IMR-90 (cell line): ENCODE results near the gene DCDC2. TPM values are rescaled to one million over a fixed set of nuclear protein-coding genes. Genes with fewer than 3 reads are reported as not detected.
A peak's percentile ranks its signal among the peaks of the same experiment; 100 is the strongest.

Source experiments
- ATAC-seq: fragments of 200-7000 bp; cut with Tn5 transposase; 2 replicates; pipeline ENCODE4 v1.9.1; 2020; ENCODE audit warnings: low read depth, mild to moderate bottlenecking, moderate library complexity
- BruUV-seq: library from RNA; stranded (reverse); fragments of 400-500 nt; replicated peaks from 2 replicates; lab custom pipeline; 2021; lab: Mats Ljungman, UMichigan
- CTCF ChIA-PET: fragments of 300-600 bp; formaldehyde crosslinking; extraction: SDS; loops from one replicate; lab custom pipeline; 2021; ENCODE audit warnings: antibody characterized with exemption; lab: Yijun Ruan, JAX
- POLR2A ChIA-PET: fragments of 300-600 bp; sonication (Branson Sonifier 250); formaldehyde crosslinking; loops from one replicate; lab custom pipeline; 2022; ENCODE audit warnings: antibody characterized with exemption; ENCODE audit not compliant: unreplicated experiment; lab: Charles Lee
- DNase-seq: peaks from one replicate; pipeline ENCODE4 v3.0.0; 2013
- H2AFZ ChIP-seq: replicated peaks from 2 replicates; pipeline ENCODE3; 2013; ENCODE audit warnings: low read length, mild to moderate bottlenecking; ENCODE audit not compliant: poor library complexity
- H2AK5ac ChIP-seq: 2 replicates; pipeline ENCODE4 v1.6.1; 2013; ENCODE audit warnings: low read depth, low read length, inconsistent platforms
- H2AK9ac ChIP-seq: replicated peaks from 2 replicates; pipeline ENCODE3; 2013; ENCODE audit warnings: mild to moderate bottlenecking, low read depth, low read length, moderate library complexity; ENCODE audit not compliant: poor library complexity
- H2BK120ac ChIP-seq: 2 replicates; pipeline ENCODE4 v1.6.1; 2013; ENCODE audit warnings: low read depth, low read length, inconsistent platforms
- H2BK15ac ChIP-seq: 3 replicates; pipeline ENCODE4 v1.6.1; 2013; ENCODE audit warnings: low read depth, low read length, inconsistent platforms
- H2BK20ac ChIP-seq: 2 replicates; pipeline ENCODE4 v1.6.1; 2013; ENCODE audit warnings: low read depth, mild to moderate bottlenecking, inconsistent platforms, low read length, moderate library complexity
- H2BK5ac ChIP-seq: 2 replicates; pipeline ENCODE4 v1.6.1; 2013; ENCODE audit warnings: mild to moderate bottlenecking, low read depth, low read length, inconsistent platforms; ENCODE audit not compliant: poor library complexity, severe bottlenecking
- H3K14ac ChIP-seq: replicated peaks from 2 replicates; pipeline ENCODE4 v1.6.1; 2013; ENCODE audit warnings: low read depth, low read length, inconsistent platforms
- H3K18ac ChIP-seq: 2 replicates; pipeline ENCODE4 v1.6.1; 2013; ENCODE audit warnings: low read depth, low read length, control low read depth
- H3K23ac ChIP-seq: 2 replicates; pipeline ENCODE4 v1.6.1; 2013; ENCODE audit warnings: low read depth, low read length, inconsistent platforms
- H3K27ac ChIP-seq: 2 replicates; pipeline ENCODE4 v1.5.1; 2013; ENCODE audit warnings: mild to moderate bottlenecking, control low read depth, low read length; ENCODE audit not compliant: insufficient read depth
- H3K27me3 ChIP-seq: 2 replicates; pipeline ENCODE4 v1.6.1; 2013; ENCODE audit warnings: low read length; ENCODE audit not compliant: control insufficient read depth, insufficient read depth
- H3K36me3 ChIP-seq: 2 replicates; pipeline ENCODE4 v1.6.1; 2013; ENCODE audit warnings: low read length, mixed read lengths; ENCODE audit not compliant: control insufficient read depth, insufficient read depth
- H3K4ac ChIP-seq: 2 replicates; pipeline ENCODE4 v1.6.1; 2013; ENCODE audit warnings: low read depth, low read length, inconsistent platforms
- H3K4me1 ChIP-seq: 2 replicates; pipeline ENCODE4 v1.6.1; 2013; ENCODE audit warnings: low read length, mixed read lengths; ENCODE audit not compliant: control insufficient read depth, insufficient read depth
- H3K4me2 ChIP-seq: 2 replicates; pipeline ENCODE4 v1.6.1; 2013; ENCODE audit warnings: low read depth, mild to moderate bottlenecking, control low read depth, low read length, moderate library complexity
- H3K4me3 ChIP-seq: 2 replicates; pipeline ENCODE4 v1.5.1; 2013; ENCODE audit warnings: low read depth, mild to moderate bottlenecking, control low read depth, low read length, moderate library complexity; ENCODE audit not compliant: insufficient read depth
- H3K56ac ChIP-seq: 2 replicates; pipeline ENCODE4 v1.6.1; 2013; ENCODE audit warnings: low read length, inconsistent platforms; ENCODE audit not compliant: insufficient read depth; ENCODE audit errors: extremely low read depth
- H3K79me1 ChIP-seq, 2 experiments: 2 replicates each; pipeline ENCODE4 v1.6.1; 2013; ENCODE audit warnings: low read length in 2 of 2, inconsistent platforms in 1 of 2, low read depth in 1 of 2
- H3K9ac ChIP-seq: 2 replicates; pipeline ENCODE4 v1.6.1; 2013; ENCODE audit warnings: low read depth, low read length, control low read depth
- H3K9me1 ChIP-seq: 2 replicates; pipeline ENCODE4 v1.6.1; 2013; ENCODE audit warnings: low read length, inconsistent platforms; ENCODE audit not compliant: insufficient read depth
- H3K9me3 ChIP-seq: 2 replicates; pipeline ENCODE4 v1.6.1; 2013; ENCODE audit warnings: low read length; ENCODE audit not compliant: control insufficient read depth, insufficient read depth
- H4K20me1 ChIP-seq: 2 replicates; pipeline ENCODE4 v1.6.1; 2013; ENCODE audit warnings: low read length, inconsistent platforms; ENCODE audit not compliant: insufficient read depth
- H4K5ac ChIP-seq: 2 replicates; pipeline ENCODE4 v1.6.1; 2013; ENCODE audit warnings: mild to moderate bottlenecking, low read depth, low read length, control low read depth
- H4K8ac ChIP-seq, 2 experiments: 2 replicates each; pipeline ENCODE4 v1.6.1; 2013; ENCODE audit warnings: low read depth in 2 of 2, low read length in 2 of 2, control low read depth in 1 of 2, inconsistent platforms in 1 of 2
- H4K91ac ChIP-seq: 2 replicates; pipeline ENCODE4 v1.6.1; 2013; ENCODE audit warnings: low read depth, low read length, inconsistent platforms; ENCODE audit not compliant: insufficient read depth
- BHLHE40 ChIP-seq: fragments of 150-350 bp; IDR thresholded peaks from 2 replicates; pipeline ENCODE4 v1.6.1; 2016; ENCODE audit warnings: mild to moderate bottlenecking, low read depth, low read length
- CEBPB ChIP-seq: IDR thresholded peaks from 2 replicates; pipeline ENCODE4 v1.6.1; 2012; ENCODE audit warnings: low read depth, low read length, improper control_type of control experiment
- MAFK ChIP-seq: IDR thresholded peaks from 2 replicates; pipeline ENCODE4 v1.6.1; 2012; ENCODE audit warnings: low read depth, low read length, improper control_type of control experiment
- WGBS, 2 experiments: methylation state at CpG; one replicate each; pipeline versions ENCODE4 v1.1.5 to v1.1.7; 2013; ENCODE audit warnings: missing lambda C conversion rate in 2 of 2; ENCODE audit not compliant: insufficient read length in 1 of 2; ENCODE audit errors: extremely low coverage in 2 of 2; 5-methylcytosine and 5-hydroxymethylcytosine counted together
- dilution Hi-C: fragments of 300-500 bp; cut with HindIII; formaldehyde crosslinking; loops from one replicate; pipeline ENCODE4 v1.14.3; 2018; ENCODE audit warnings: low sequenced_read_pairs; ENCODE audit not compliant: unreplicated experiment
- in situ Hi-C: fragments of 300-500 bp; cut with MboI; formaldehyde crosslinking; loops from 3 replicates; pipeline ENCODE4 v1.14.3; 2019; ENCODE audit warnings: low sequenced_read_pairs, inconsistent platforms, mixed read lengths
- intact Hi-C: fragments of 100-400 bp; cut with micrococcal nuclease; formaldehyde crosslinking; loops from 2 replicates; pipeline ENCODE4 v1.10.0; 2022
- polyA plus RNA-seq, 3 experiments: library from polyadenylated mRNA; depleted of rRNA; stranded (reverse); fragments of >200 nt; gene quantifications; 2 replicates each; pipeline ENCODE4 v1.2.3, GENCODE V29; 2012; ENCODE audit warnings: low replicate concordance in 1 of 3
- total RNA-seq: library from RNA; depleted of rRNA; stranded (reverse); fragments of >200 nt; gene quantifications from 2 replicates; pipeline ENCODE4 v1.2.3, GENCODE V29; 2012

DCDC2 gene
- total and polyA plus RNA-seq, 2 of the 4 experiments (the other 2 are of a cell fraction) = not detected

- Histone ChIP-seq H3K9ac (no peak overlapping the region), H2BK15ac (no peak overlapping the region), H2AK5ac (no peak overlapping the region), H3K4ac (no peak overlapping the region), H3K9me1 (no peaks in the 10 kb centered on the region), H3K9me3 (peaks cover 13% of the 10 kb centered on the region), H2AK9ac (no peak overlapping the region), H3K23ac (no peak overlapping the region), H4K20me1 (no peaks in the 10 kb centered on the region), H3K27ac (no peak overlapping the region), H2AFZ (no peak overlapping the region), H2BK5ac (no peak overlapping the region), H4K8ac (no peak overlapping the region), H3K79me1 (no peaks in the 10 kb centered on the region), H3K4me1 (no peaks in the 10 kb centered on the region), H3K18ac (no peak overlapping the region), H3K4me2 (no peak overlapping the region), H2BK20ac (no peak overlapping the region), H3K14ac (no peak overlapping the region), H4K91ac (no peak overlapping the region), H3K27me3 (no peaks in the 10 kb centered on the region), H3K36me3 (no peaks in the 10 kb centered on the region), H3K56ac (no peak overlapping the region), H3K4me3 (no peak overlapping the region), H4K5ac (no peak overlapping the region), H2BK120ac (no peak overlapping the region)
- no CpG with 5 or more reads among the region's 3 CpGs for WGBS, 2 experiments
- in situ Hi-C loops = no loop called here
- DNase-seq (no peak), ATAC-seq (no peak)
- intact Hi-C loops = no loop called here
- ChIA-PET CTCF (no interaction called here), POLR2A (no interaction called here)
- no TSS peak for BruUV-seq
- dilution Hi-C loops = no loop called here
- TF ChIP-seq BHLHE40 (no peak), MAFK (peak; percentile 44), CEBPB (no peak)
These were observed 211.0 kb downstream of the DCDC2 start for GRCh38 chr6:24146871-24147270.
